PC-3 (cell line): ENCODE data around the gene CEP112.

ENCODE experiments used
- EZH2 ChIP-seq: fragments of 300-600 bp; sonication (generic); IDR thresholded peaks from one replicate; pipeline ENCODE4 v1.6.1; 2017; ENCODE audit warnings: antibody characterized with exemption, mild to moderate bottlenecking, low read length; ENCODE audit not compliant: unreplicated experiment
- TF ChIP-seq, protein P1 (sequence below): fragments of 300-600 bp; sonication (generic); conservative IDR thresholded peaks from 2 replicates; pipeline ENCODE4 v1.5.1; 2017; ENCODE audit warnings: antibody characterized with exemption, low read depth, mild to moderate bottlenecking, low read length

DNA sequence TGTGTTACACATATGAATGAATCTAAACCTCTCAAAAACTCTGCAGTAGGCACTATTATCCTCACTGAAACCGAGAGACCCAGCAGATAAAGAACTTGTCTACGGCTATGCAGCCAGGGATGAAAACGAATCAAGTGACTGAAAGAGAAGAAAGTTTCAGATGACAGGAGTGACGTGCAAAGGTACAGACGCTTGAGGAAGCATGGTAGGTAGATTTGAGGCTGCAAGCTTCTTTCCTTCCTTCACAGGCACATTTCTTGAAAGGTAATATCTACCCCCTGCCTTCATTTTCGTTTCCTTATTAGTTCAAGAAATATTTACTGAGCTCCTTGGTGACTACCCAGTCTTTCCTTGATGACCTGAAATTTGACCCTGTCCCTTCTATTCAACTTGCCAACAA is 418.9 kb downstream of the CEP112 start:
- TF ChIP-seq, protein P1, sequence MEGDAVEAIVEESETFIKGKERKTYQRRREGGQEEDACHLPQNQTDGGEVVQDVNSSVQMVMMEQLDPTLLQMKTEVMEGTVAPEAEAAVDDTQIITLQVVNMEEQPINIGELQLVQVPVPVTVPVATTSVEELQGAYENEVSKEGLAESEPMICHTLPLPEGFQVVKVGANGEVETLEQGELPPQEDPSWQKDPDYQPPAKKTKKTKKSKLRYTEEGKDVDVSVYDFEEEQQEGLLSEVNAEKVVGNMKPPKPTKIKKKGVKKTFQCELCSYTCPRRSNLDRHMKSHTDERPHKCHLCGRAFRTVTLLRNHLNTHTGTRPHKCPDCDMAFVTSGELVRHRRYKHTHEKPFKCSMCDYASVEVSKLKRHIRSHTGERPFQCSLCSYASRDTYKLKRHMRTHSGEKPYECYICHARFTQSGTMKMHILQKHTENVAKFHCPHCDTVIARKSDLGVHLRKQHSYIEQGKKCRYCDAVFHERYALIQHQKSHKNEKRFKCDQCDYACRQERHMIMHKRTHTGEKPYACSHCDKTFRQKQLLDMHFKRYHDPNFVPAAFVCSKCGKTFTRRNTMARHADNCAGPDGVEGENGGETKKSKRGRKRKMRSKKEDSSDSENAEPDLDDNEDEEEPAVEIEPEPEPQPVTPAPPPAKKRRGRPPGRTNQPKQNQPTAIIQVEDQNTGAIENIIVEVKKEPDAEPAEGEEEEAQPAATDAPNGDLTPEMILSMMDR: no peak
- TF ChIP-seq EZH2: no peak
